Measurements from ENCODE around the gene COG1.

The COG1 gene

GRCh38 chr17:73237714-73238113 lies 44.9 kb downstream of the COG1 start:
- Histone ChIP-seq H3K4me1 (ENCODE audit: low read length) (no peaks in the 10 kb centered on the region), H3K79me2 (ENCODE audit: low read length) (peaks cover 8% of the 10 kb centered on the region), H3F3A (ENCODE audit: insufficient read depth, low read length) (no peaks in the 10 kb centered on the region), H3K4me3 (ENCODE audit: low read length) (no peak overlapping the region), H3K9ac (ENCODE audit: low read length) (no peak overlapping the region), H3K27me3 (replicated peaks; ENCODE audit: insufficient read depth, low read length) (no peaks in the 10 kb centered on the region), H4K20me1 (ENCODE audit: insufficient read depth, low read length) (no peaks in the 10 kb centered on the region), H3K36me3 (replicated peaks; ENCODE audit: insufficient read depth, low read length) (no peaks in the 10 kb centered on the region; the same call in 1 of the 2 replicates), H3K4me2 (ENCODE audit: low read depth, low read length) (no peak overlapping the region), H3K9me3 (replicated peaks; ENCODE audit: insufficient read depth, low read length) (no peaks in the 10 kb centered on the region), H2AFZ (ENCODE audit: low read length) (no peak overlapping the region), H3K27ac (ENCODE audit: low read length) (no peak overlapping the region), H3K9me2 (replicated peaks; ENCODE audit: insufficient read depth, low read length) (no peaks in the 10 kb centered on the region)
- DNase-seq = no peak
- TF ChIP-seq EZH2phosphoT487 (IDR thresholded peaks at IDR 0.05; ENCODE audit: low read length) (no peak), EZH2 (optimal IDR thresholded peaks at IDR 0.05; ENCODE audit: low read depth, low read length) (no peak), CTCF (IDR thresholded peaks at IDR 0.05; ENCODE audit: low read length) (no peak)

GRCh38 chr17:73240561-73240960 lies 47.7 kb downstream of the COG1 start:
- Histone ChIP-seq H3K27ac (ENCODE audit: low read length) (no peak overlapping the region), H3K4me1 (ENCODE audit: low read length) (no peaks in the 10 kb centered on the region), H3K9ac (ENCODE audit: low read length) (no peak overlapping the region), H3F3A (ENCODE audit: insufficient read depth, low read length) (no peaks in the 10 kb centered on the region), H3K4me2 (ENCODE audit: low read depth, low read length) (no peak overlapping the region), H3K9me3 (replicated peaks; ENCODE audit: insufficient read depth, low read length) (no peaks in the 10 kb centered on the region), H2AFZ (ENCODE audit: low read length) (no peak overlapping the region), H3K4me3 (ENCODE audit: low read length) (no peak overlapping the region), H3K9me2 (replicated peaks; ENCODE audit: insufficient read depth, low read length) (no peaks in the 10 kb centered on the region), H3K36me3 (replicated peaks; ENCODE audit: insufficient read depth, low read length) (no peaks in the 10 kb centered on the region), H3K27me3 (replicated peaks; ENCODE audit: insufficient read depth, low read length) (no peaks in the 10 kb centered on the region), H4K20me1 (ENCODE audit: insufficient read depth, low read length) (no peaks in the 10 kb centered on the region), H3K79me2 (ENCODE audit: low read length) (no peaks in the 10 kb centered on the region)
- no peak for TF ChIP-seq EZH2 (optimal IDR thresholded peaks at IDR 0.05; ENCODE audit: low read depth, low read length)
- TF ChIP-seq CTCF (IDR thresholded peaks at IDR 0.05; ENCODE audit: low read length) = no peak
- no peak for TF ChIP-seq EZH2phosphoT487 (IDR thresholded peaks at IDR 0.05; ENCODE audit: low read length)
- DNase-seq = no peak

- no peaks in the 10 kb centered on the region for H3K9me3 ChIP-seq (replicated peaks; ENCODE audit: insufficient read depth, low read length)
- no peaks in the 10 kb centered on the region for H3K36me3 ChIP-seq (replicated peaks; ENCODE audit: insufficient read depth, low read length)
- H3K9ac ChIP-seq (ENCODE audit: low read length) = no peak overlapping the region
- H3F3A ChIP-seq (ENCODE audit: insufficient read depth, low read length) = no peaks in the 10 kb centered on the region
- TF ChIP-seq CTCF (IDR thresholded peaks at IDR 0.05; ENCODE audit: low read length) (peak; percentile 6; the same call in 1 of the 2 replicates), EZH2 (optimal IDR thresholded peaks at IDR 0.05; ENCODE audit: low read depth, low read length) (no peak), EZH2phosphoT487 (IDR thresholded peaks at IDR 0.05; ENCODE audit: low read length) (no peak)
- H4K20me1 ChIP-seq (ENCODE audit: insufficient read depth, low read length) = no peaks in the 10 kb centered on the region
- H3K4me1 ChIP-seq (ENCODE audit: low read length) = no peaks in the 10 kb centered on the region
- H3K27me3 ChIP-seq (replicated peaks; ENCODE audit: insufficient read depth, low read length) = no peaks in the 10 kb centered on the region
- no peak for DNase-seq
- no peak overlapping the region for H2AFZ ChIP-seq (ENCODE audit: low read length)
- H3K27ac ChIP-seq (ENCODE audit: low read length) = no peak overlapping the region
- H3K79me2 ChIP-seq (ENCODE audit: low read length) = no peaks in the 10 kb centered on the region
- H3K9me2 ChIP-seq (replicated peaks; ENCODE audit: insufficient read depth, low read length) = no peaks in the 10 kb centered on the region
- H3K4me2 ChIP-seq (ENCODE audit: low read depth, low read length) = no peak overlapping the region
- no peak overlapping the region for H3K4me3 ChIP-seq (ENCODE audit: low read length)
Measured at GRCh38 chr17:73247726-73248125, 54.9 kb downstream of the COG1 start.
